HG03571 (cell line): ENCODE data around the gene FBXL19.
"Not testable (repeated sequence)": the region's sequence is repeated elsewhere in the genome, so short reads cannot be mapped to it uniquely, and the experiment has no call there.

Source experiments
- ATAC-seq: cut with Tn5 transposase; IDR thresholded peaks from one replicate; pipeline ENCODE4 v1.9.1; 2021; ENCODE audit not compliant: unreplicated experiment

The FBXL19 gene

DNA sequence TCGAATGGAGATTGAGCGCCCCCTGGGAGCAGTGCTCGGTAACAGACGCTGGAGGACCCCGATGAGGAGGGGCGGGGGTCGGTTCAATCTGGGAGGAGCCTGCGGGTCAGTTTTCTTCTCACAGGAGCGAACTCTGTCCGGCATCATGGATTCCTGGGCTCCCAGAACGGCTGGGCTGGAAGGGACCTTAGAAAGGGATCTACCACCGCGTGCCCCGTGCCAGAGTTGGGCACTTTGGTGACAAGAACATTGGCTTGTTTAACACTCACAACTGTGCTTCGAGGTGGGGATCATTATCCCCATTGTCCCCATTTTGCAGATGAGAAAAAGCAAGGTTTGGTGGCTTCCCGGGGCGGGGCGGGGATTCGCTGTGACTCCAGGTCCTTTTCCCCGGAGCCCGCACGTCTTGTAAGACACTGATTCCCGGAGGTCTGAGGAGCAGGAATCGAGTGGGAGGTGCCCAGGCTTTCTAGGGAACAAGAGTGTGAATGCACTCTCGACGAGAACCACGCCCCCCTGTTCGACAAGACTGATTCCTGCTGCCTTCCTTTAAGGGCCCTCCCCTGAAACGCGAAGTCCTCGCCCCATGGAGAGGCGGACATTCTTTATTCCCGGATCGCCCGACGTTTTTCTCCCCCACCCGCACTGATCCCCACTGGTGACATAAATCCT, 1.5 kb upstream of the FBXL19 start:
- ATAC-seq = no peak

DNA sequence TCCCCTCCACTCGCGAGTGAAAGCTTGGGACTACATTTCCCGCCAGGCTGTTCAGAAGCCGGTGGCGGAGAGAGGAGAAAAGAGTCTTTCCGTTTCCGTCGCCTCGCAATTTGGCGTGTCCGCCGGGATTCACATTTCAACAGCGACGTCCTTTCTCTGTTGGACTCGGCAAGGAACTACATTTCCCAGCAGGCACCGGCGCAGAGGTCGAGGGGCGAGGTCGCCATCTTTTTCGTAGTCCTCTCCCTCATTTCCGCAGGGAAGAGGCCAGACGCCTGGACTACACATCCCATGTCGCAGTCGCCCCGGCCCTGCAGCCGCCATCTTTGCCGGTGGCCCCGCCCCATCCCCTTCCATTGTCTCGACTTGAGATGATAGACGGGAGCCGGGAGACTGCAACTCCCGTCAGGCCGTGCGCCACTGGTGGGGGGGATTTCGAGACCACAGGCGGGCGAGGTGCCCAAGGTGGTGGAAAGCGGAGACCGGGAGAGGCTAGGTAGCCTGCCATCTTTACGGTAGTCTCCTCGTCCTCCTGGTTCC, 882 bp upstream of the FBXL19 start:
- ATAC-seq = peak; percentile 57

DNA sequence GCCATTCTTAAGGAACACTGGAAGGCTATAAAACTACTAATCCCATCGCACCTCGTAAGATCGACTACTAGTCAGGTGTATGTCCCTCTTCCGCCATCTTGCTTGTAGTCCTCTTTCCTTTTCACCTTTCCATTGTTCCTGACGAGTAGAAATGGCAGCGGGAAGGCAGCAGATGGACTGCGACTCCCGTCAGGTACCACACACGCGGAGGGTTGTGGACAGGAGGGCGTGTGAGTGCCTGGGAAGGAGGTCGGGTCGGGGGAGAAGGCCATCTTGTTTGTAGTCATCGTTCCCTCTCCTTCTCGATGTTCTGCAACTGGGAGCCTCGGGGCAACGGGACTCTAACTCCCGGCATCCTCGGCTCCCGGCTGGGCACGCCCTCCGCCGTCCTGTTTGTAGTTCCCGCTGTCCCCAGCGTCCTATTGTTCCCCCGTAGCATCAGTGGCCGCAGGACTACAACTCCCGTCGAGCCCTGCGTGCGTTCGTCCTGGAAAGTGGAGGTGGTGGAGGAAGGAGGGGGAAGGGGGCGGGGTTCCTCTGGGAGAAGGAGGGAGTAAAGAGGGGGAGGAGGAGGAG, 324 bp upstream of the FBXL19 start:
- peak; percentile 52 for ATAC-seq

DNA sequence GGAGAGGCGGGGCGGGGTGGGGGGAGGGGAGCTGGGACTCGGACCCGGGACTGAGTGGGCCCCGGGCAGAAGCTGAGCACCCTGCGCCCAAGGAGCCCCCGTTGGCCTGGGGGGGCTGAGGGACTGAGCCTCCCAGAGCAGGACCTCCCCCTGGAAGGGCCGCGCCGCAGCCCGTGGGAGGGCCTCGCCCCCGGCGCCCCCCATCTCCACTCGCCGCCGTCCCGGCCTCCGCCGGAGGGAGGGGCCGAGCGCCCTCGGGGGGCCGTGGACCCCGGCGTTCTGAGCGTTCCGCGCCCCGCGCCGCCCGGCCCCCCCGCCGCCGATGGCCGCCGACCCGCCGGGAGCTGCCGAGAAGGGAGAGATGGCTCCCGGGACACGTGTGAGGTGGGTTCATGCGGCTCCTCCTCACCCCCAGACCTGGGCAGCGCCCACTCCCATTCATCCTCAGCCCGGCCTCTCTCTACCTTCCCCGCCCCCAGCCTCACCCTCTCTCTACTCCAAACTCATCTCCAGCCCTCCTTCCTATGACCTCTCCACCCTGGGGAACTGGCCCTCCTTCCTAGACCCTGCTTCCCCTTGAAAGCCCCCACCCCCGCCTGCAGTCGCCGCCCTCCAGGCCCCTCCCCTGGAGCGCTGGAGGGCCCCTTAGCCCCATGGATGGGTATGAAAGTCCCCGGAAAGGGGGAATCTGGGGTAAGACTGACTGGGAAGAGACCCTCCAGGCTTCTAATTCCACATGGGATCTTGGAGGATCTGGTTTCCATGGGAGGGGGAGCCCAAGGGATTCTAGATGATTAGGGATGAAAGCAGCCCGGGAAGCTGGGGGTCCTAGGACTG, 922 bp downstream of the FBXL19 start:
- no peak for ATAC-seq

DNA sequence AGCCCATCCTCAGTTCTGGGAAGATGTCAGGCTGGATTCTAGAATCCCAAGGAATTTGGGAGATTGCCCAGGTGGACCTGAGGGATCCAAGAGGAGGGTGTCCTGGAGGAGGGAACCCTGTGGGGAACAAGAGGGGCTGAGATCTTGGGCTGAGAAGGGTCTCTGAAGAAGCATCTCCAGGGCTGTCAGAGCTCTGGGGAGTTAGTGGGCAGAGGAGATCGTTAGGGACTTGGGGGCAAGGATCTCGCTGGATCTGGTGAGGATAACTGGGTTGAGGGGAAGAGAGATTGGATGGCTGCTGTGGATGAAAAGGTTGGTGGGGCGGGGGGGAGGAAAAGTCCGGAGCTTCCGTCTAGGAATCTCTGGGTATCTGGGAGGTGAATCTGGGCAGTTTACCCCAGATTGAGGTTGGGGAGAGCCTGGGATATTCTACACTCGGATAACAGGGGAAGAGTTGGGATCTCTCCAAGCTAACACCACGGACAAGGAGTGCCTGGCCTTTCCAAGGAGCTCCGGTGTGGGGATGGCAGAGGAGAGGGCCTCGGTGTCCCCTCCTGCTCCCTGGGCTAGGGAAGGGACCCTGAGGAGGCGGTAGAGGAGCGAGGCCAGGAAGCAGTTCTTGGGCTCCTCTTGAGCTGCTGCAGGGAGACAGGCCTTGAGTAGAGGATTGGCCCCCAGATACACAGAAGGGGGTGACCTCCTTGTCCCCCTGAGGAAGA, 1.7 kb downstream of the FBXL19 start:
- ATAC-seq = no peak

DNA sequence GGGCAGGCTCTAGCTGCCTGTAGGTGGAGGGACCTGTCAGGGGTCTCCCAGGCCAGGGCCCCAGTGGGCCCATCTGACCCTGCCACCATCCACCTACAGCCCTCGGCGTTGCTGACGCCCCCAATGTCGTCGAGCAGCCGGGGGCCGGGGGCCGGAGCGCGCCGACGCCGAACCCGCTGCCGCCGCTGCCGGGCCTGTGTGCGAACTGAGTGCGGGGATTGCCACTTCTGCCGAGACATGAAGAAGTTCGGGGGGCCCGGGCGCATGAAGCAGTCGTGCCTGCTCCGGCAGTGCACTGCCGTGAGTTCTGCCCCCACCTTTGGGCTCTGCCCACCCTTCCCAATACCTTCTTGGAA, 2.2 kb downstream of the FBXL19 start:
- no peak for ATAC-seq

DNA sequence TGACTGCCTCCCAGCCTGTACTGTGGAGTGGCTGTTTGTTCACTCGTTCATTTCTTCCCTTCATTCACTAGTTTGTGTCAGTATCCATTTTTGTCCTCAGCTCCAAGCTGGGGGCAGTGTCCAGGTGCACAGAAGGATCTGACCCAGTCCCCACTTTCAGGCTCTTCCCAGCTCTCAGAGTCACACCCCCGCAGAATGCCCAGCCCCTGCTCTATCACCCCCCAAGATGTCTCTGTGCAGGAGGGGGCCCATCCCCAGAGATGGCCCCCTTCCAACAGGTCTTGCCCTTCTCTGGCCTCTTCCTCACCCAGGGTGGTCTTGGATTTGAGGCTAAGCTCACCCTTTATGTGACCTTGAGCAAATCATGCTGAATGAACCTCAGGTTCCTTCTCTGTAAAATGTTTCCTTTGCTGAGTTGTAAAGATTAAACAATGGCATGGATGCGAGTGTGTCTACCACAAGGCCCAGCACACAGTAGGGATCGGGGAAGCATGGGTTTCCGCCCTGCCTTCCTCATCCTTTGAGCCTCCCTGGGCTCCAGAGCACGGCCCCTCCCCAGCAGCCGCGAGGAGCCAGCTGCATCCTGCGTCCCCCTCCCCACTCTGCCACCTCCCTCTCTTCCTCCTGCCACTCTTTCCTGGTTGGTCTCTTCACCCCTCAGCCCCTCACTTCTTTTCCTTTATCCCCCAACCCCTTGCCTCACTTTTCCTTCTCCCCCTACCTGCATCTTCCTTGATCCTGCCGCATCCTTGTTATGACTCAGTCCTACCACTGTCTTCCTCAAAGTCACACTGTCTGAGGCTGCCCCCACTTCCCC, 2.8 kb downstream of the FBXL19 start:
- no peak for ATAC-seq

DNA sequence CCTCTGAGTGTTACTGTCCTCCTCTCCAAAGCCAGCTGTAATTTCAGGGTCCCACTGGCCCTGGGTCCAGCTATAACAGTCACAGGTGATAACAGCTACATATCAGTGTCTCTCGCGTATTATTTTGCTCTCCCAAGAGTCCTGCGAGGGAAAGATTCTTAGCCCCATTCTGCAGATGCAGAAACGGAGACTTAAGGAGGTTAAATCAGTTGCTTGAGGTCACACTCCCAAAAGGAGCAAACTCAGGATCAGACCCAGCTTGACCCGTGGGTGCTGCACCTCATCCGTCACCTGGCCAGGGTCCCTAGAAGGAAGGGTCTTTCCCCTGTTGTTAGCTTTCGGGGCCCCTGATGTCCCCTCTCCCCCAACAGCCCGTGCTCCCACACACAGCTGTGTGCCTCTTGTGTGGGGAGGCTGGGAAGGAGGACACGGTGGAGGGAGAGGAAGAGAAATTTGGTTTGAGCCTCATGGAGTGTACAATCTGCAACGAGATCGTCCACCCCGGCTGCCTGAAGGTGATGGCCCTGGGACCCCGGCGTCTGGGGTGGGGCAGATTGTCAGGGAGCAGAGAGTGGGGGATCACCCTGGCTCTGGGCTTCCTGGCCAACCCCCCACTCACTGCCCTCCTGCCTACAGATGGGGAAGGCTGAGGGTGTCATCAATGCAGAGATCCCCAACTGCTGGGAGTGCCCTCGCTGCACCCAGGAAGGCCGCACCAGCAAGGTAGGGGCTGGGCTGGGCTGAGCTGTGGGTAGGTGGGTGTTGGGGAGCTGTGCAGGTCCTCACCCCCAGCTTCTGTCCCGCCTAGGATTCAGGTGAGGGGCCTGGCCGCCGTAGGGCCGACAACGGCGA, 3.8 kb downstream of the FBXL19 start:
- ATAC-seq = no peak

DNA sequence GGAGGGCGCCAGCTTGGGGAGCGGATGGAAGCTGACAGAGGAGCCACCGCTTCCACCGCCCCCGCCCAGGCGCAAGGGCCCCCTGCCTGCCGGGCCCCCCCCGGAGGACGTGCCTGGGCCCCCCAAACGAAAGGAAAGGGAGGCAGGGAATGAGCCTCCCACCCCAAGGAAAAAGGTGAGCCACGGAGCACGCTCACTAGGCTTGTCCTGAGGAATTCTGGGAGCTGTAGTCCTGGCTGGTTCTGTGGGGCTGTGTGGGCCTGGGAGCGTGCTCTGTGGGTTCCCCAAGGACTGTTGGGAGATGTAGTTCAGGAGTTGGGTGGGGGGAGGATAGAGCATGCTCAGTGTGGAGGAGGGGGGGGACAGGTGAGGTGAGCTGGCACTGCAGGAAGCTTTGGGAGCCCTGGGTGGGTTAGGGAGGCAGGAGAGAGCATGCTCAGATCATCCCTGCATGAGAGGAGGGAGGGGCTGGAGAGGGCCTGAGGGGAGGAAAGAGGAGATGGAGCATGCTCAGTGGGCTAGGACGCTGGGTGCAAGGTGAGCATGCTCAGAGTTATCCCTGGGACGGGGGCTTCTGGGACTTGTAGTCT, 4.5 kb downstream of the FBXL19 start:
- no peak for ATAC-seq

DNA sequence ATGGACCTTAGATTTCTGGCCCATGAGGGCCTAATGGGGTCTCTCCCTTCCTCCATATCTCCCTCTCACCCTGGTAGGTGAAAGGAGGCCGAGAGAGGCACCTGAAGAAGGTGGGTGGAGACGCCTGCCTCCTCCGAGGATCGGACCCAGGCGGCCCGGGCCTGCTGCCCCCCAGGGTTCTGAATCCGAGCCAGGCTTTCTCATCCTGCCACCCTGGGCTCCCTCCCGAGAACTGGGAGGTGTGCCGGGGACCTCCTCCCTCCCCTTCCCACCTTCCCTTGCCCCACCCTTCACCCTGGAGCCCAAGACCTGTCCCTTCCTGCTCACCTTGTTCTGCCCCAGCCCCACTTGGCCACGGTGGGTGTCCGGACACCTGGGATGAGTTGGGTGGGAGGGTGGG, 5.0 kb downstream of the FBXL19 start:
- no peak for ATAC-seq

DNA sequence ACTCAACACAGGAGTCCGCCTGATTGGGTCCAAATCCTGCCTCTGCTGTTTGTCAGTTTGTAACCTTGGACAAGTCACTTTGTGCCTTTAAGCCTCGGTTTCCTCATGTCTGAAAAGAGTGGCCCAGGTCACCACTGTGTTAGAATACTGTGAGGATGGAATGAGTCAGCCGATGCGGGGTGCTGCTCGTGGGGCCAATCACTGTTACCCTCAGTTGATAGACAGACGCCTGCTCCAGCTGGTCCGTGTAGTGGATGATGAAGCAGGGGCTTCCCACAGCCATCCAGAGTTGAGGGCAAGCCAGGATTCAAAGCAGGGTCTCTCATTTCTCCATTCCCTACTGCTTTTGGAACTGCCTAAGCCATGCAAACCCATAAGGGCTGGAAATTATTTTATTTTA, 5.8 kb downstream of the FBXL19 start:
- ATAC-seq = no peak

DNA sequence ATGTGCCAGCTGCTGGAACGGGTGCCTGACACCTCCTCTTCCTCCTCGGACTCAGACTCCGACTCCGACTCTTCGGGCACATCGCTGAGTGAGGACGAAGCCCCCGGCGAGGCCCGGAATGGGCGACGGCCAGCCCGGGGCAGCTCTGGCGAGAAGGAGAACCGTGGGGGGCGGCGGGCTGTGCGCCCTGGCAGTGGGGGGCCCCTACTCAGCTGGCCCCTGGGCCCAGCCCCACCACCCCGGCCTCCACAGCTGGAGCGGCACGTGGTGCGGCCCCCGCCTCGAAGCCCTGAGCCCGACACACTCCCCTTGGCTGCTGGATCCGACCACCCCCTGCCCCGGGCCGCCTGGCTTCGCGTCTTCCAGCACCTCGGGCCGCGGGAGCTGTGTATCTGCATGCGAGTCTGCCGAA, 6.8 kb downstream of the FBXL19 start:
- ATAC-seq = no peak

DNA sequence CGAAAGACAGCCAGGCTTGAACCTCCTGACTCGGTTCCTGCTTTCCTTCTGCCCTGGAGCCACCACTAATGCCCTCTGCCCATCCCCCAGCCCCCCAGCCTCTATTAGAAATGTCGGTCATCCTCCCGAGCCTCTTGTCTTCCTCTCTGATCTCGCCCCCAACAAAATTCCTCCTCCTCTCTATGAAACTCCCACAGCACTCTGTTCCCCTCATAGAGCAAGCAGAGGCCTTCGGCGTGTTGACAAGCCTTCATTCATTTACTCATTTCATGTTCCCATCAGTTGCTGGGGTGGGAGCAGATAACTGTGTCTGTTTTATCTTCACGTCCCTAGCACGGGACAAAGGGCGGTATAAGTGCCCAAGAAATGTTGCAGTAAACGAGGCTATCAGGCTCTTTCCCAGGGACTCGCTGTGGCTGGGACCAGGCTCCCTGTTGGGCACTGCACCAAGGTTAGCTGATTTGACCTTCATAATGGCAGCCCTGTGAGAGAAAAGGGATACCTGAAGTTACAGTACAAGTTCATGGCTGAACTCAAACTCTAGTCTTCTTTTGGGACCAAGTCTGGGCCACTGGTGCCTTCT, 7.8 kb downstream of the FBXL19 start:
- no peak for ATAC-seq

DNA sequence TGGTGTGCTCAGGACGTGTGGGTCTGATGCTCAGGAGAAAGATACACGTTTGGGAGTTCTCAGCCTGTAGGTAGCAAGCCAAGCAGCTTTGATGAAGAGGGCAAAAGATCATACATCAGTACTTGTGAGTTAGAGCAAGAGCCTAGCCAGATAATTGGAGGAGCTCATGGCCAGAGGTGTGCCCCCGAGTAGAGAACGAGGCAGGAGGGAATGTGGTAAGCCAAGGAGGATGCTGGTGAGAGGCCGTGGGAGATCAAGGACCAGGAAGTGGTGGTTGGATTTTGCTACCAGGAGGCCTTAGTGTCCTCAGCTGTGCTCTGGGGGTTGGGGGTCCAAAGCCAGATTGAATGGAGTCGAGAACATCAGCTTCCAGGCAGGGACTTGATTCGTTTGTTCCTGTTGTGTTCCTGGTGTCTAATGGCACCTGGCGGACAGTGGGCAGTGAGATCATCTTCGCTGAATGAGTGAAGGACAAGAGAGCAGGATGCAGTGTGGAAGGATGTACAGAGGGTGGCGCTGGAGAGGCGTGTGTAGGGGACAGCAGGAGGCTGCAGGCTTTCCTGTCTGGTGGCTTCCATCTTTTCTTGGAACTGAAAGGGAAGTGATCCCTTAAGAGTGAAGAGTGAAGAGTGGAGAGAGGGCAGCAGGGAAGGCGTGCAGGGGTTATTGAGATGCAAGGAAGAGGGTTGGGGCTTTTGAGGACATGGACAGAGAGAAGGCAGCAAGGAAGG, 11.6 kb downstream of the FBXL19 start:
- no peak for ATAC-seq

DNA sequence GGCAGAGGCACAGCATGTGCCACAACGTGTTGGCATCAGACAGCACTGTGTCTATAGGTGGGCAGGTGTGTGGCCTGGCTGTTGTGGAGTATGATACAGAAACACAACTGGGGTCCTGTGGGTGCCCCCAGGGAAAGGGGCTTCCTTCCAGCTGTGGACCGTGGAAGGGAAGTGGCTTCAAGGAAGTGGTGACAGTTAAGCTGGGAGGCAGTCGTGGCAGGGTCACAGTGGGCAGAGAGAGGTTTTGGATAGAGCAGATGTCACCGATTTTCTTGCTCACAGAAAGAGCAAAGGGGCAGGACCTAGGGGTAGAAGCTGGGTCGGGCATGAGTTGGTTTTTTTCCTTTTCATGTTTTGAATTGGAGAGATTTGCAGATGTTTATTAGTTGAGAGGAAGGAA, 14.3 kb downstream of the FBXL19 start:
- no peak for ATAC-seq

DNA sequence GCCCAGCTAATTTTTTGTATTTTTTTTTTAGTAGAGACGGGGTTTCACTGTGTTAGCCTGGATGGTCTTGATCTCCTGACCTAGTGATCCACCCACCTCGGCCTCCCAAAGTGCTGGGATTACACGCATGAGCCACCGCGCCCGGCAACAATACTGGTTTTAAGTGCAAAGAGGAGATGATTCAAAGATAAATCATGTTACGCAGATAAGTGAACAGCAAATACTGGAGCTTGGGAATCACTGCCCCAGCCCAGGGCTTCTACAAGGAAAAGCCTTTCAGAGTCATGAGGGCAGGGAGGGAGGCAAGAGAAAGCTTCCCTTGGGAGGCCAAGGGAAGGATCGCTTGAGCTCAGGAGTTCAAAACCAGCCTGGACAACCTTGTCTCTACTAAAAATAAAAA, 16.2 kb downstream of the FBXL19 start:
- not testable (repeated sequence) for ATAC-seq

DNA sequence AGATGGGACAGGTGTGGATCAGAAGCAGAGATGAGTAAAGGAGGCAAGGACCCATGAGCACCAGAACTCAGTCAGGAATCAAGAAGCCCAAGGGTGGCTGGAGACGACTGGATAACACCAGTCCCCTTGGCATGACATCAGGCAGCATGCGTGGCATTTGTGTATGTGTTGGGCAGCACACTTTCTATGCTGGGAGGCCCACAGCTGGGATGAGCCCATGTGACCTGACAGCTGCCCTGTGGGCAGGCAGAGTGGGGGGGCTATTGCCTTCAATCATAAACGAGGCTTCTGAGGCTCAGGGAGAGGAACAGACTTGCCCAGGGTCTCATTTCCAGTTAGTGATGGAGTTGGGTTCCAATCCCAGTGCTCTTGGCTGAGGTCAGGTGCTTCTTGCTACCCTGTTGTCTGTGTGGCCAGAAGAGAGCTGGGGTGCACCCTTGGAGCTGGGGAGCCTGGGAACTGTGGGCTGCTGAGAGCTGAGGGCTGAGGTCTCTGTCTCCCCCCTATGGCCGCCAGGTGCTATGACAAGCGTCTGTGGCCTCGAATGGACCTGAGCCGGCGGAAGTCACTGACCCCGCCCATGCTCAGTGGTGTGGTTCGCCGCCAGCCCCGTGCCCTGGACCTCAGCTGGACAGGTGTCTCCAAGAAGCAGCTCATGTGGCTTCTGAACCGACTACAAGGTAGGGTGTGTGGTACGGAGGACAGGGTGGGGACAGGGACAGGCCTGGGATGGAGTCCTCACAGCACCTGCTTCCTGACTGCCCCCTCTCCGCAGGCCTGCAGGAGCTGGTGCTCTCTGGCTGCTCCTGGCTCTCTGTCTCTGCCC, 18.4 kb downstream of the FBXL19 start:
- peak; percentile 55 for ATAC-seq
